GM12872 (cell line): ENCODE data around the gene FYCO1.

Experiments
- CTCF ChIP-seq: IDR thresholded peaks from 3 replicates; pipeline ENCODE4 v1.5.1; 2011; ENCODE audit warnings: low read depth, mild to moderate bottlenecking, low read length, moderate library complexity; ENCODE audit not compliant: insufficient read depth

The FYCO1 gene

GRCh38 chr3:45979378-45979777 lies 16.2 kb downstream of the FYCO1 start:
- no peak for TF ChIP-seq CTCF

- no peak for TF ChIP-seq CTCF
Measured at GRCh38 chr3:45978006-45978761, 17.4 kb downstream of the FYCO1 start.

GRCh38 chr3:45976191-45977091 lies 19.2 kb downstream of the FYCO1 start:
- TF ChIP-seq CTCF: no peak

GRCh38 chr3:45975686-45976085 lies 19.9 kb downstream of the FYCO1 start:
- TF ChIP-seq CTCF: no peak

- no peak for TF ChIP-seq CTCF
Measured at GRCh38 chr3:45974686-45975085, 20.9 kb downstream of the FYCO1 start.

- no peak for TF ChIP-seq CTCF
Measured at GRCh38 chr3:45972534-45973402, 22.9 kb downstream of the FYCO1 start.

- no peak for TF ChIP-seq CTCF
Measured at GRCh38 chr3:45969953-45970352, 25.7 kb downstream of the FYCO1 start.
